ENCODE data around the gene KSR2. TPM values are rescaled to one million over a fixed set of nuclear protein-coding genes. Genes with fewer than 3 reads are reported as not detected.
"Not testable (repeated sequence)": the region's sequence is repeated elsewhere in the genome, so short reads cannot be mapped to it uniquely, and the experiment has no call there.

Gene KSR2
- total RNA-seq, 1 donor: under 0.01 TPM

DNA sequence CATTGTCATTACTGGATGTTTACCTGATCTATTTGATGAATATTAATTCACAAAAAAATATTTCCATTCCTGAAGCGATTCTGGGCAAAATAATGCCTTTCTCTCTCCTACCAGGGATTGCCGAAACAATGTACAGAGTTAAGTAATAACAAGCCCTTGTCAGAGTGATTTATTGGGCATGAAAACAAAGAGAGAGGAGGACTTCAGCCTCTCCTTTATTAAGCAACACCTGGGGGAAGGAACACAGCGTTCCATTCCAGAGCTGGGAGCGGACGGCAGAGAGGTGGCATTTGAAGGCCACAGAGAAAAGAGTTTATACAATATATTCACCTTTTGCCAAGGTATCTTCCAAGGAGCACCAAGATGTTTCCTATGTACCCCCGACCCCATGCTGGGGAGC, 165.8 kb downstream of the KSR2 start:
- no peak overlapping the region for H3K4me3 ChIP-seq (ENCODE audit: low read depth, low read length)
- no peak for DNase-seq (ENCODE audit: low read depth)
- TF ChIP-seq, protein P1, sequence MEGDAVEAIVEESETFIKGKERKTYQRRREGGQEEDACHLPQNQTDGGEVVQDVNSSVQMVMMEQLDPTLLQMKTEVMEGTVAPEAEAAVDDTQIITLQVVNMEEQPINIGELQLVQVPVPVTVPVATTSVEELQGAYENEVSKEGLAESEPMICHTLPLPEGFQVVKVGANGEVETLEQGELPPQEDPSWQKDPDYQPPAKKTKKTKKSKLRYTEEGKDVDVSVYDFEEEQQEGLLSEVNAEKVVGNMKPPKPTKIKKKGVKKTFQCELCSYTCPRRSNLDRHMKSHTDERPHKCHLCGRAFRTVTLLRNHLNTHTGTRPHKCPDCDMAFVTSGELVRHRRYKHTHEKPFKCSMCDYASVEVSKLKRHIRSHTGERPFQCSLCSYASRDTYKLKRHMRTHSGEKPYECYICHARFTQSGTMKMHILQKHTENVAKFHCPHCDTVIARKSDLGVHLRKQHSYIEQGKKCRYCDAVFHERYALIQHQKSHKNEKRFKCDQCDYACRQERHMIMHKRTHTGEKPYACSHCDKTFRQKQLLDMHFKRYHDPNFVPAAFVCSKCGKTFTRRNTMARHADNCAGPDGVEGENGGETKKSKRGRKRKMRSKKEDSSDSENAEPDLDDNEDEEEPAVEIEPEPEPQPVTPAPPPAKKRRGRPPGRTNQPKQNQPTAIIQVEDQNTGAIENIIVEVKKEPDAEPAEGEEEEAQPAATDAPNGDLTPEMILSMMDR (IDR thresholded peaks at IDR 0.05; ENCODE audit: insufficient read depth, low read length): no peak

- not testable (repeated sequence) for DNase-seq (ENCODE audit: low read depth); H3K4me3 ChIP-seq (ENCODE audit: low read depth, low read length)
These were observed 168.1 kb downstream of the KSR2 start for GRCh38 chr12:117800711-117801110.

DNA sequence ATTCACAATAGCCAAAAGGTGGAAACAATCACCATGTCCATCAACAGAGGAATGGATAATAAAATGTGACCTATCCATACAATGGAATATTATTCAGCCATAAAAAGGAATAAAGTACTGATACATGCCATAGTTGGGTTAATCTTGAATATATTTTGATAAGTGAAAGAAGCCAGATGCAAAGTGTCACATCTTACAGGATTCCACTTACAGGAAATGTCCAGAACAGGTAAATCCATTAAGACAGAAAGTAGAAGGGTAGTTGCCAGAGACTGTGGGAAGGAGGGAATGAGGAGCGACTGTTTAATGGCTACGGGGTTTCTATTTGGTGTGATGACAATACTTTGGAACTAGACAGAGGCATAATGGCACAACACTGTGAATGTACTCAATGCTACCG, 171.6 kb downstream of the KSR2 start:
- H3K4me3 ChIP-seq (ENCODE audit: low read depth, low read length): no peak overlapping the region
- no peak for DNase-seq (ENCODE audit: low read depth)
- TF ChIP-seq, protein P1 (IDR thresholded peaks at IDR 0.05; ENCODE audit: insufficient read depth, low read length): no peak

GRCh38 chr12:117792877-117793424, 175.8 kb downstream of the KSR2 start:
- H3K4me3 ChIP-seq (ENCODE audit: low read depth, low read length): no peak overlapping the region
- DNase-seq (ENCODE audit: low read depth): no peak
- TF ChIP-seq, protein P1 (IDR thresholded peaks at IDR 0.05; ENCODE audit: insufficient read depth, low read length): no peak

- TF ChIP-seq, protein P1 (IDR thresholded peaks at IDR 0.05; ENCODE audit: insufficient read depth, low read length): no peak
- no peak for DNase-seq (ENCODE audit: low read depth)
- H3K4me3 ChIP-seq (ENCODE audit: low read depth, low read length): no peak overlapping the region
These were observed 176.3 kb downstream of the KSR2 start for GRCh38 chr12:117792471-117792870.

- DNase-seq (ENCODE audit: low read depth): no peak
- TF ChIP-seq, protein P1 (IDR thresholded peaks at IDR 0.05; ENCODE audit: insufficient read depth, low read length): no peak
- H3K4me3 ChIP-seq (ENCODE audit: low read depth, low read length): no peak overlapping the region
These were observed 177.8 kb downstream of the KSR2 start for GRCh38 chr12:117790948-117791347.

- no peak for DNase-seq (ENCODE audit: low read depth)
- H3K4me3 ChIP-seq (ENCODE audit: low read depth, low read length): no peak overlapping the region
- TF ChIP-seq, protein P1 (IDR thresholded peaks at IDR 0.05; ENCODE audit: insufficient read depth, low read length): no peak
These were observed 178.6 kb downstream of the KSR2 start for GRCh38 chr12:117790198-117790597.
